Psoas muscle (tissue), 8 donors: Measurements from ENCODE around the gene DZANK1. TPM values are rescaled to one million over a fixed set of nuclear protein-coding genes. Genes with fewer than 3 reads are reported as not detected.

ENCODE experiments used
- ATAC-seq, 4 donors: fragments of 200-7000 bp; cut with Tn5 transposase; one replicate each; pipeline ENCODE4 v1.9.1; 2020; ENCODE audit warnings: moderate library complexity in 3 of 4, mild to moderate bottlenecking in 2 of 4
- DNase-seq, 2 donors: peaks; one replicate each; pipeline ENCODE4 v3.0.0-alpha.2; 2020
- H3K27ac ChIP-seq: fragments of 200-600 bp; one replicate; pipeline ENCODE4 v1.8.0; 2022
- H3K27me3 ChIP-seq, 3 donors: fragments of 200-600 bp in 1 of 3; one replicate each; pipeline versions ENCODE4 v1.6.1 to v1.8.0; 2013 to 2022; ENCODE audit warnings: low read length in 2 of 3, mild to moderate bottlenecking in 2 of 3, moderate library complexity in 1 of 3; ENCODE audit not compliant: insufficient read depth in 3 of 3
- H3K36me3 ChIP-seq, 2 donors: fragments of 200-600 bp in 1 of 2; one replicate each; pipeline versions ENCODE4 v1.6.1 to v1.8.0; 2013 to 2022; ENCODE audit warnings: low read depth in 1 of 2, mild to moderate bottlenecking in 1 of 2, moderate library complexity in 1 of 2; ENCODE audit not compliant: insufficient read depth in 1 of 2
- H3K4me1 ChIP-seq: fragments of 200-600 bp; one replicate; pipeline ENCODE4 v1.8.0; 2022
- H3K4me3 ChIP-seq: fragments of 200-600 bp; one replicate; pipeline ENCODE4 v1.8.0; 2022; ENCODE audit warnings: mild to moderate bottlenecking
- H3K9me3 ChIP-seq: fragments of 200-600 bp; one replicate; pipeline ENCODE4 v1.8.0; 2022
- CTCF ChIP-seq: fragments of 200-600 bp; IDR thresholded peaks from one replicate; pipeline ENCODE4 v1.8.0; 2022; ENCODE audit warnings: antibody characterized with exemption
- WGBS, 3 donors: extraction: QIAGEN DNeasy Blood & Tissue Kit; methylation state at CpG; one replicate each; pipeline versions ENCODE4 v1.1.6 to v1.1.7; 2013; 5-methylcytosine and 5-hydroxymethylcytosine counted together
- intact Hi-C, 2 donors: fragments of 100-400 bp; cut with DNase I; formaldehyde crosslinking; loops; one replicate each; pipeline versions ENCODE4 v1.11.0 to v1.14.2; 2022
- long read RNA-seq, 2 donors: library from polyadenylated mRNA; unstranded; transcript quantifications; one replicate each; pipeline ENCODE4 v2.0.0, GENCODE V29; 2021
- polyA plus RNA-seq, 3 donors: library from polyadenylated mRNA; stranded (reverse); fragments of 200-250 nt; gene quantifications; one replicate each; pipeline ENCODE4 v1.2.3, GENCODE V29; 2013
- total RNA-seq, 4 donors: library from RNA; stranded (reverse); fragmentation: NEBNext Ultra II Directional in 2 of 4; extraction: Animal tissue kit (Norgen Biotek cat#: 25700) in 2 of 4; gene quantifications; one replicate each; pipeline versions ENCODE4 v1.2.1 to v1.2.4, GENCODE V29; 2021 to 2023
- donor health status: healthy with polysubstance abuse.
- donor health status: DM: no; HTN: no; CAD: no; lungs with moderate emphysema.
- donor health status: Bipolar disorder and iron deficiency.
- donor health status: healthy.
- donor health status: DM: yes; HTN: yes; CAD: no.
- donor health status: DM: no; HTN: no; CAD: no.
- donor health status: DM: no; HTN: no; CAD: no.
- donor health status: DM: yes; HTN: yes; CAD: no.

DZANK1 gene
- total RNA-seq (under 1 TPM; 0.25 to 0.71 (median 0.43) TPM), polyA plus RNA-seq (under 1 TPM; 0.42 to 0.96 (median 0.58) TPM)
- long read RNA-seq, donor 1, partial matches to known transcripts: 0 of 1 reads
- long read RNA-seq, donor 1, other reads (novel, unspliced or antisense): 1 of 1 reads
- long read RNA-seq, donor 2: 0 reads

GRCh38 chr20:18466894-18467730 is at the start of gene DZANK1, which contains the start of gene POLR3F:
Gene DZANK1 (minus strand): TSS chr20:18467030. CDS start chr20:18465358, 1,672 bp downstream.
Gene POLR3F (plus strand): TSS chr20:18467390. CDS start chr20:18467507, 117 bp downstream.
- intact Hi-C loops: loop anchor here (5.0 kb wide), 2 partner anchors 35 to 175 kb away; no protein-coding TSS in a partner anchor
- no peak for TF ChIP-seq CTCF
- Histone ChIP-seq H3K4me1 (peaks cover 13% of the 10 kb centered on the region), H3K4me3 (peak within 1 kb of the TSS; percentile 98), H3K36me3 (peaks cover 4 to 29% of the 10 kb centered on the region in 2 donors), H3K9me3 (no peaks in the 10 kb centered on the region), H3K27me3 (no peaks in the 10 kb centered on the region), H3K27ac (peak within 1 kb of the TSS; percentile 92)
- DNase-seq (peak; percentile 97), ATAC-seq (peak; percentile 100)
- WGBS, 3 donors: 0 to 1% (median 0%) methylated on average over 55 to 57 of the region's 57 CpGs

GRCh38 chr20:18515973-18516372 is 49.1 kb upstream of the DZANK1 start:
- Histone ChIP-seq H3K27ac (no peak overlapping the region), H3K9me3 (no peaks in the 10 kb centered on the region), H3K4me1 (no peaks in the 10 kb centered on the region), H3K4me3 (no peak overlapping the region), H3K36me3 (peaks cover 0 to 74% of the 10 kb centered on the region in 2 donors), H3K27me3 (no peaks in the 10 kb centered on the region)
- TF ChIP-seq CTCF: no peak
- no peak for ATAC-seq
- DNase-seq: no peak
- intact Hi-C loops: no loop called here

GRCh38 chr20:18514127-18514526 is 47.3 kb upstream of the DZANK1 start:
- no peak for TF ChIP-seq CTCF
- 82 to 87% (median 87%) methylated on average over 5 of the region's 5 CpGs for WGBS, 3 donors
- no peaks in the 10 kb centered on the region for H3K27me3 ChIP-seq
- no peak for ATAC-seq
- H3K9me3 ChIP-seq: no peaks in the 10 kb centered on the region
- no peak overlapping the region for H3K4me3 ChIP-seq
- intact Hi-C loops: no loop called here
- DNase-seq: no peak
- H3K27ac ChIP-seq: no peak overlapping the region
- H3K4me1 ChIP-seq: peaks cover 2% of the 10 kb centered on the region
- H3K36me3 ChIP-seq: peaks cover 0 to 84% of the 10 kb centered on the region in 2 donors

GRCh38 chr20:18513208-18513607 is 46.4 kb upstream of the DZANK1 start:
- Histone ChIP-seq H3K4me1 (peaks cover 11% of the 10 kb centered on the region), H3K9me3 (no peaks in the 10 kb centered on the region), H3K4me3 (no peak overlapping the region), H3K27me3 (no peaks in the 10 kb centered on the region), H3K36me3 (peaks cover 0 to 84% of the 10 kb centered on the region in 2 donors), H3K27ac (no peak overlapping the region)
- no peak for TF ChIP-seq CTCF
- no peak for ATAC-seq
- 91 to 97% (median 94%) methylated on average over 7 of the region's 7 CpGs for WGBS, 3 donors
- intact Hi-C loops: no loop called here
- no peak for DNase-seq
